ENCODE measurements around the gene NSMCE4A. TPM values are rescaled to one million over a fixed set of nuclear protein-coding genes. Genes with fewer than 3 reads are reported as not detected.

Gene NSMCE4A
- total and polyA plus RNA-seq, 2 experiments from 2014 or later = 44.5 to 67.6 TPM

DNA sequence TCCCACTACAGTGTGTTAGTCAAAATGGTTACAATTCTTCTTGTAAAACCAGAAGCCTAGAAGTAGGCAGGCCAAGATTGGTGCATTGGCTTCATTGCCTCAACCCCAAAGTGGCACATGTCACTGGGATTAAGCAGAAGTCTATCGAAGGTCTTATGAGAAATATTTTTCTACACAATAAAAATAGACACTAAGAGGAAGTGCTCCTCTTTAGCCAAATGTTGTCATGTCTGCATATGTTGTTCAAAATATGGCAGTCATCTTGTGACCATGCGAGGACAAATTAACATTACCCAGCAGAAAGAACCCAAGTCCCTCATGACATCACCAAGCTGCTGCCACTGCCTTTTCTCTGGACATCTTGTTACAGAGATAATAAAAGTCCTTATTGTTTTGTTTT lies 6.3 kb upstream of the NSMCE4A start:
- Histone ChIP-seq H4K20me1 (ENCODE audit: insufficient read depth, poor library complexity, severe bottlenecking) (no peaks in the 10 kb centered on the region), H3K27me3 (no peaks in the 10 kb centered on the region), H3K27ac (no peak overlapping the region), H3K4me3 (no peak overlapping the region), H3K9me2 (replicated peaks; ENCODE audit: insufficient read depth) (no peaks in the 10 kb centered on the region), H3K9me3 (ENCODE audit: low read depth) (no peaks in the 10 kb centered on the region), H2AFZ (no peak overlapping the region), H3K4me1 (ENCODE audit: insufficient read depth) (no peaks in the 10 kb centered on the region), H3K79me2 (no peaks in the 10 kb centered on the region), H3K36me3 (replicated peaks; ENCODE audit: insufficient read depth, low read depth) (no peaks in the 10 kb centered on the region), H3K4me2 (no peak overlapping the region)
- TF ChIP-seq, protein P1, sequence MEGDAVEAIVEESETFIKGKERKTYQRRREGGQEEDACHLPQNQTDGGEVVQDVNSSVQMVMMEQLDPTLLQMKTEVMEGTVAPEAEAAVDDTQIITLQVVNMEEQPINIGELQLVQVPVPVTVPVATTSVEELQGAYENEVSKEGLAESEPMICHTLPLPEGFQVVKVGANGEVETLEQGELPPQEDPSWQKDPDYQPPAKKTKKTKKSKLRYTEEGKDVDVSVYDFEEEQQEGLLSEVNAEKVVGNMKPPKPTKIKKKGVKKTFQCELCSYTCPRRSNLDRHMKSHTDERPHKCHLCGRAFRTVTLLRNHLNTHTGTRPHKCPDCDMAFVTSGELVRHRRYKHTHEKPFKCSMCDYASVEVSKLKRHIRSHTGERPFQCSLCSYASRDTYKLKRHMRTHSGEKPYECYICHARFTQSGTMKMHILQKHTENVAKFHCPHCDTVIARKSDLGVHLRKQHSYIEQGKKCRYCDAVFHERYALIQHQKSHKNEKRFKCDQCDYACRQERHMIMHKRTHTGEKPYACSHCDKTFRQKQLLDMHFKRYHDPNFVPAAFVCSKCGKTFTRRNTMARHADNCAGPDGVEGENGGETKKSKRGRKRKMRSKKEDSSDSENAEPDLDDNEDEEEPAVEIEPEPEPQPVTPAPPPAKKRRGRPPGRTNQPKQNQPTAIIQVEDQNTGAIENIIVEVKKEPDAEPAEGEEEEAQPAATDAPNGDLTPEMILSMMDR (IDR thresholded peaks at IDR 0.05; ENCODE audit: poor library complexity) = no peak
- TF ChIP-seq EZH2 (IDR thresholded peaks at IDR 0.05; ENCODE audit: borderline replicate concordance) (no peak), EZH2phosphoT487 (IDR thresholded peaks at IDR 0.05; ENCODE audit: low read depth, severe bottlenecking, unreplicated experiment) (no peak)
- no peak for DNase-seq (ENCODE audit: low spot score)
- WGBS (ENCODE audit: low lambda C conversion rate, missing lambda C conversion rate) = 98% methylated on average over 2 of the region's 2 CpGs

DNA sequence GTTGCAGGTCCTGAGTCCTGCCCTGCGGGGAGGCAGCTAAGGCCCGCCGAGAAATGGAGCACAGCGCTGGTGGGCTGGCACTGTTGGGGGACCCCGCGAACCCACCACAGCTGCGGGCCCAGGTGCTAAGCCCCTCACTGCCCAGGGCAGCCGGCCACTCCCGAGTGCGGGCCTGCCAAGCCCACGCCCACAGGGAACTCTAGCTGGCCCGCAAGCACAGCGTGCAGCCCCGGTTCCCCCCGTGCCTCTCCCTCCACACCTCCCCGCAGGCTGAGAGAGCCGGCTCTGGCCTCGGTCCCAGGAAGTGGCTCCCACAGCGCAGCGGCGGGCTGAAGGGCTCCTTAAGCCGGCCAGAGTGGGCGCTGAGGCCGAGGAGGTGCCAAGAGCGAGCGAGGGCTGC lies 3.5 kb upstream of the NSMCE4A start:
- DNase-seq (ENCODE audit: low spot score) = no peak
- WGBS (ENCODE audit: low lambda C conversion rate, missing lambda C conversion rate) = 97% methylated on average over 19 of the region's 26 CpGs
- Histone ChIP-seq H2AFZ (no peak overlapping the region), H3K4me2 (no peak overlapping the region), H3K36me3 (replicated peaks; ENCODE audit: insufficient read depth, low read depth) (no peaks in the 10 kb centered on the region), H3K27ac (no peak overlapping the region), H3K9me3 (ENCODE audit: low read depth) (no peaks in the 10 kb centered on the region), H4K20me1 (ENCODE audit: insufficient read depth, poor library complexity, severe bottlenecking) (peaks cover under 1% of the 10 kb centered on the region), H3K79me2 (peaks cover 8% of the 10 kb centered on the region), H3K27me3 (no peaks in the 10 kb centered on the region), H3K9me2 (replicated peaks; ENCODE audit: insufficient read depth) (no peaks in the 10 kb centered on the region), H3K4me3 (no peak overlapping the region), H3K4me1 (ENCODE audit: insufficient read depth) (peaks cover 11% of the 10 kb centered on the region)
- TF ChIP-seq EZH2phosphoT487 (IDR thresholded peaks at IDR 0.05; ENCODE audit: low read depth, severe bottlenecking, unreplicated experiment) (no peak), EZH2 (IDR thresholded peaks at IDR 0.05; ENCODE audit: borderline replicate concordance) (no peak)
- TF ChIP-seq, protein P1 (IDR thresholded peaks at IDR 0.05; ENCODE audit: poor library complexity) = no peak

DNA sequence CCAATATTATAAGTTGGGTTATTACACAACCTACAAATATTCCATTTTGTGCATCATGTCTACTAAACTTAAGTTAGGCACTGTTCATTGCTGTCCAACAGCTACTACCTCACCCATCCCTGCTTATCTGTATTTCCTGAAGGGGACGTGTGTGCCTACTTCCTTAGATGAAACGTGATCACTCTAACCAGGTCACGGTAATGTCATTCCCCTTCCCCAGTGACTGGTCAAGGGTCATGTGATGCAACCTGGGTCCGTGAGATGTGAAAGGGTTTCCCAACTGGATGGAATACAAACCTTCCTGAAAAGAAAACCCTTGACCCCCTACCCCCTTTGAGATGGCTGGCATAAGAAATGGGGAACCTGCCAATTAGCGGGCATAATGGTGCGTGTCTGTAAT lies 1.6 kb upstream of the NSMCE4A start:
- no peak overlapping the region for H3K4me3 ChIP-seq

More for the DNA sequence above, 1.6 kb upstream of the NSMCE4A start:
- Histone ChIP-seq H4K20me1 (ENCODE audit: insufficient read depth, poor library complexity, severe bottlenecking) (peaks cover 2% of the 10 kb centered on the region), H3K36me3 (replicated peaks; ENCODE audit: insufficient read depth, low read depth) (no peaks in the 10 kb centered on the region), H2AFZ (no peak overlapping the region), H3K27ac (no peak overlapping the region), H3K9me3 (ENCODE audit: low read depth) (no peaks in the 10 kb centered on the region), H3K27me3 (no peaks in the 10 kb centered on the region), H3K4me2 (no peak overlapping the region), H3K79me2 (peaks cover 26% of the 10 kb centered on the region), H3K9me2 (replicated peaks; ENCODE audit: insufficient read depth) (no peaks in the 10 kb centered on the region), H3K4me1 (ENCODE audit: insufficient read depth) (peaks cover 14% of the 10 kb centered on the region)
- WGBS (ENCODE audit: low lambda C conversion rate, missing lambda C conversion rate) = 87% methylated on average over 6 of the region's 6 CpGs
- TF ChIP-seq EZH2phosphoT487 (IDR thresholded peaks at IDR 0.05; ENCODE audit: low read depth, severe bottlenecking, unreplicated experiment) = no peak
- no peak for TF ChIP-seq EZH2 (IDR thresholded peaks at IDR 0.05; ENCODE audit: borderline replicate concordance)
- TF ChIP-seq, protein P1 (IDR thresholded peaks at IDR 0.05; ENCODE audit: poor library complexity) = no peak
- no peak for DNase-seq (ENCODE audit: low spot score)
